Measurements from ENCODE around the gene SH3GL3. TPM values are rescaled to one million over a fixed set of nuclear protein-coding genes. Genes with fewer than 3 reads are reported as not detected.
A peak's percentile ranks its signal among the peaks of the same experiment; 100 is the strongest.

Gene SH3GL3
- total and polyA plus RNA-seq, 2 of the 8 experiments (the other 6 are each of a cell fraction or from before 2014, with no cell fraction given) = 14.1 to 19.1 TPM

GRCh38 chr15:83498801-83499200, 51.7 kb downstream of the SH3GL3 start (continued):
- no peak for TF ChIP-seq SIX5 (IDR thresholded peaks at IDR 0.05; ENCODE audit: low read depth, low read length)
- no peak for TF ChIP-seq EGR1 (IDR thresholded peaks at IDR 0.05; ENCODE audit: borderline replicate concordance, low read depth, low read length)
- no peak for TF ChIP-seq RAD21 (IDR thresholded peaks at IDR 0.05 in 1 of 2, conservative IDR thresholded peaks at IDR 0.05 in 1 of 2; ENCODE audit: low read depth in 2 of 2, low read length in 2 of 2)
- no peak for TF ChIP-seq MAFK (IDR thresholded peaks at IDR 0.05; ENCODE audit: low read depth, low read length)
- TF ChIP-seq TCF12 (IDR thresholded peaks at IDR 0.05; ENCODE audit: low read depth, low read length) = 0 out of 2 replicates have a peak, but pooled peaks have one; percentile 62
- 0 out of 2 replicates have a peak, but pooled peaks have one; percentile 12 for TF ChIP-seq POU5F1 (IDR thresholded peaks at IDR 0.05; ENCODE audit: low read depth, low read length)
- no peak for TF ChIP-seq CTBP2 (IDR thresholded peaks at IDR 0.05; ENCODE audit: borderline replicate concordance, insufficient read depth, insufficient read length, low read length)
- no peak for TF ChIP-seq KDM4A (IDR thresholded peaks at IDR 0.05; ENCODE audit: low read depth, low read length, severe bottlenecking)
- no peak for TF ChIP-seq FOSL1 (IDR thresholded peaks at IDR 0.05; ENCODE audit: insufficient read depth, low read depth, low read length)
- TF ChIP-seq EP300 (IDR thresholded peaks at IDR 0.05; ENCODE audit: borderline replicate concordance in 1 of 2, low read depth in 2 of 2, low read length in 2 of 2) = peak in 1 of 2 experiments; percentile 95; a peak in 2 of 3 replicates
- TF ChIP-seq ATF3 (IDR thresholded peaks at IDR 0.05; ENCODE audit: insufficient read depth, low read depth, low read length) = no peak
- TF ChIP-seq CEBPB (IDR thresholded peaks at IDR 0.05; ENCODE audit: low read depth, low read length) = no peak
- no peak for TF ChIP-seq SP2 (IDR thresholded peaks at IDR 0.05; ENCODE audit: low read length)
- no peak for TF ChIP-seq KDM1A (IDR thresholded peaks at IDR 0.05; ENCODE audit: borderline replicate concordance, low read length)
- no peak for TF ChIP-seq SIRT6 (IDR thresholded peaks at IDR 0.05; ENCODE audit: low read length)
- no peak for TF ChIP-seq ZNF274 (IDR thresholded peaks at IDR 0.05; ENCODE audit: borderline replicate concordance, extremely low read depth, low read length)
- 0 out of 2 replicates have a peak, but pooled peaks have one; percentile 29 for TF ChIP-seq CHD2 (IDR thresholded peaks at IDR 0.05; ENCODE audit: low read length)
- TF ChIP-seq RBBP5 (IDR thresholded peaks at IDR 0.05; ENCODE audit: borderline replicate concordance, low read depth, low read length) = no peak
- peak; percentile 92 for TF ChIP-seq JUND (IDR thresholded peaks at IDR 0.05; ENCODE audit: low read length)
- no peak for TF ChIP-seq POLR2AphosphoS5 (IDR thresholded peaks at IDR 0.05; ENCODE audit: low read depth, low read length)
- peak; percentile 91 for TF ChIP-seq SP1 (IDR thresholded peaks at IDR 0.05; ENCODE audit: low read depth, low read length)
- no peak for TF ChIP-seq SAP30 (IDR thresholded peaks at IDR 0.05; ENCODE audit: insufficient read depth, insufficient replicate concordance, low read length)
- no peak for TF ChIP-seq RFX5 (IDR thresholded peaks at IDR 0.05; ENCODE audit: borderline replicate concordance, low read depth, low read length)
- TF ChIP-seq RXRA (IDR thresholded peaks at IDR 0.05; ENCODE audit: insufficient read depth, low read depth, low read length) = no peak
- no peak for TF ChIP-seq BRCA1 (IDR thresholded peaks at IDR 0.05; ENCODE audit: low read depth, low read length)
- no peak for TF ChIP-seq KDM5A (IDR thresholded peaks at IDR 0.05; ENCODE audit: low read length)

All from H1 (cell line).